ENCODE data around the gene CPOX.
"Not testable (repeated sequence)": the region's sequence is repeated elsewhere in the genome, so short reads cannot be mapped to it uniquely, and the experiment has no call there.

DNA sequence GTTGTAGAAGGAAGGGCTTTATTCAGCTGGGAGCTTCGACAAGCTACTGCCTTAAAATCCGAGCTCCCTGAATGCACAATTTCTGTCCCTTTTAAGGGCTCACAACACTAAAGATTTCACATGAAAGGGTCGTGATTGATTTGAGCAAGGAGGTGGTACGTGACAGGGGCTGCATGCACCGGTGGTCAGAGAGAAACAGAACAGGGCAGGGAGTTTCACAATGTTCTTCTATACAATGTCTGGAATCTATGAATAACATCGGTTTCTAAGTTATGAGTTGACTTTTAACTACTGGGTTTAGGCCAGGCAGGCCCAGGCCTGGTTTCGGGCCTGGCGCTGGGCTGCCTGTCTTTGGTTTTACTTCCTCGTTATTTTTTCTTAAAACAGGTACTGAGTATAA, 49.4 kb upstream of the CPOX start:
- TF ChIP-seq EZH2 (IDR thresholded peaks at IDR 0.05; ENCODE audit: borderline replicate concordance, control insufficient read depth, low read depth, low read length); POLR2A (IDR thresholded peaks at IDR 0.05; ENCODE audit: low read depth, low read length); IRF4 (IDR thresholded peaks at IDR 0.05; ENCODE audit: low read depth, low read length); SP1 (IDR thresholded peaks at IDR 0.05; ENCODE audit: low read depth, low read length); WRNIP1 (IDR thresholded peaks at IDR 0.05; ENCODE audit: borderline replicate concordance, low read depth, low read length): not testable (repeated sequence)
- TF ChIP-seq, protein P1, sequence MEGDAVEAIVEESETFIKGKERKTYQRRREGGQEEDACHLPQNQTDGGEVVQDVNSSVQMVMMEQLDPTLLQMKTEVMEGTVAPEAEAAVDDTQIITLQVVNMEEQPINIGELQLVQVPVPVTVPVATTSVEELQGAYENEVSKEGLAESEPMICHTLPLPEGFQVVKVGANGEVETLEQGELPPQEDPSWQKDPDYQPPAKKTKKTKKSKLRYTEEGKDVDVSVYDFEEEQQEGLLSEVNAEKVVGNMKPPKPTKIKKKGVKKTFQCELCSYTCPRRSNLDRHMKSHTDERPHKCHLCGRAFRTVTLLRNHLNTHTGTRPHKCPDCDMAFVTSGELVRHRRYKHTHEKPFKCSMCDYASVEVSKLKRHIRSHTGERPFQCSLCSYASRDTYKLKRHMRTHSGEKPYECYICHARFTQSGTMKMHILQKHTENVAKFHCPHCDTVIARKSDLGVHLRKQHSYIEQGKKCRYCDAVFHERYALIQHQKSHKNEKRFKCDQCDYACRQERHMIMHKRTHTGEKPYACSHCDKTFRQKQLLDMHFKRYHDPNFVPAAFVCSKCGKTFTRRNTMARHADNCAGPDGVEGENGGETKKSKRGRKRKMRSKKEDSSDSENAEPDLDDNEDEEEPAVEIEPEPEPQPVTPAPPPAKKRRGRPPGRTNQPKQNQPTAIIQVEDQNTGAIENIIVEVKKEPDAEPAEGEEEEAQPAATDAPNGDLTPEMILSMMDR (IDR thresholded peaks at IDR 0.05 in 2 of 3, conservative IDR thresholded peaks at IDR 0.05 in 1 of 3; ENCODE audit: control insufficient read depth in 2 of 3, extremely low read depth in 1 of 3, insufficient read depth in 1 of 3, low read depth in 3 of 3, low read length in 3 of 3): not testable (repeated sequence)

Measured in GM12878 (cell line).